PC-3 (cell line): ENCODE measurements around the gene DNAH9. TPM values are rescaled to one million over a fixed set of nuclear protein-coding genes. Genes with fewer than 3 reads are reported as not detected.

Source experiments
- ATAC-seq: fragments of 200-7000 bp; cut with Tn5 transposase; 2 replicates; pipeline ENCODE4 v1.9.1; 2020; ENCODE audit warnings: mild to moderate bottlenecking, moderate library complexity
- BruUV-seq: library from RNA; stranded (reverse); fragments of 400-500 nt; replicated peaks from 2 replicates; lab custom pipeline; 2021; lab: Mats Ljungman, UMichigan
- CTCF ChIA-PET: fragments of 300-600 bp; sonication (Branson Sonifier 250); formaldehyde crosslinking; loops from one replicate; lab custom pipeline; 2022; ENCODE audit warnings: antibody characterized with exemption; lab: Charles Lee
- POLR2A ChIA-PET: fragments of 300-600 bp; sonication (Branson Sonifier 250); formaldehyde crosslinking; loops from one replicate; lab custom pipeline; 2022; ENCODE audit warnings: antibody characterized with exemption; ENCODE audit not compliant: unreplicated experiment; lab: Charles Lee
- DNase-seq: peaks from one replicate; pipeline ENCODE4 v3.0.0-alpha.2; 2015
- H2AFZ ChIP-seq: fragments of 300-600 bp; sonication (generic); 2 replicates; pipeline ENCODE4 v1.6.0; 2016; ENCODE audit warnings: antibody characterized with exemption, low read length
- H3F3A ChIP-seq: fragments of 300-600 bp; sonication (generic); one replicate; pipeline ENCODE4 v1.6.0; 2017; ENCODE audit warnings: antibody characterized with exemption, low read length, control low read depth, mild to moderate bottlenecking; ENCODE audit not compliant: unreplicated experiment
- H3K27ac ChIP-seq: fragments of 300-600 bp; sonication (generic); 2 replicates; pipeline ENCODE4 v1.5.1; 2016; ENCODE audit warnings: mild to moderate bottlenecking, low read length
- H3K27me3 ChIP-seq: fragments of 300-600 bp; sonication (generic); 2 replicates; pipeline ENCODE4 v1.6.1; 2016; ENCODE audit warnings: low read length, mixed read lengths
- H3K36me3 ChIP-seq: fragments of 300-600 bp; sonication (generic); 2 replicates; pipeline ENCODE4 v1.6.1; 2016; ENCODE audit warnings: low read depth, mixed run types, low read length, mixed read lengths
- H3K4me1 ChIP-seq: fragments of 300-600 bp; sonication (generic); 2 replicates; pipeline ENCODE4 v1.5.1; 2016; ENCODE audit warnings: low read length; ENCODE audit not compliant: insufficient read depth
- H3K4me2 ChIP-seq: fragments of 300-600 bp; sonication (generic); 2 replicates; pipeline ENCODE4 v1.6.0; 2016; ENCODE audit warnings: low read length
- H3K4me3 ChIP-seq: fragments of 300-600 bp; sonication (generic); 2 replicates; pipeline ENCODE4 v1.5.1; 2016; ENCODE audit warnings: mild to moderate bottlenecking, low read length, mixed read lengths
- H3K79me2 ChIP-seq: fragments of 300-600 bp; sonication (generic); 2 replicates; pipeline ENCODE4 v1.6.1; 2017; ENCODE audit warnings: low read length, mixed read lengths
- H3K9ac ChIP-seq: fragments of 300-600 bp; sonication (generic); 2 replicates; pipeline ENCODE4 v1.6.0; 2016; ENCODE audit warnings: mild to moderate bottlenecking, low read length
- H3K9me2 ChIP-seq: fragments of 300-600 bp; sonication (generic); replicated peaks from 2 replicates; pipeline ENCODE4 v1.6.1; 2016; ENCODE audit warnings: mixed run types, low read length, mixed read lengths
- H3K9me3 ChIP-seq: fragments of 300-600 bp; sonication (generic); 2 replicates; pipeline ENCODE4 v1.6.1; 2016; ENCODE audit warnings: low read length, mixed read lengths
- H4K20me1 ChIP-seq: fragments of 300-600 bp; sonication (generic); 2 replicates; pipeline ENCODE4 v1.6.1; 2016; ENCODE audit warnings: low read length, mixed read lengths
- EZH2 ChIP-seq: fragments of 300-600 bp; sonication (generic); IDR thresholded peaks from one replicate; pipeline ENCODE4 v1.6.1; 2017; ENCODE audit warnings: antibody characterized with exemption, mild to moderate bottlenecking, low read length; ENCODE audit not compliant: unreplicated experiment
- EZH2phosphoT487 ChIP-seq: fragments of 300-600 bp; sonication (generic); IDR thresholded peaks from 2 replicates; pipeline ENCODE4 v1.6.1; 2018; ENCODE audit warnings: mild to moderate bottlenecking, antibody characterized with exemption, low read length, borderline replicate concordance
- intact Hi-C: fragments of 100-400 bp; cut with micrococcal nuclease; formaldehyde crosslinking; loops from 2 replicates; pipeline ENCODE4 v1.9.0; 2023
- total RNA-seq: library from RNA; depleted of rRNA; stranded (reverse); fragments of >200 nt; gene quantifications from 2 replicates; pipeline ENCODE4 v1.2.3, GENCODE V29; 2014
- TF ChIP-seq, protein P1 (sequence below): fragments of 300-600 bp; sonication (generic); conservative IDR thresholded peaks from 2 replicates; pipeline ENCODE4 v1.5.1; 2017; ENCODE audit warnings: antibody characterized with exemption, low read depth, mild to moderate bottlenecking, low read length

DNAH9 gene
- total RNA-seq, 1 experiment from 2014 or later: 0.11 TPM

DNA sequence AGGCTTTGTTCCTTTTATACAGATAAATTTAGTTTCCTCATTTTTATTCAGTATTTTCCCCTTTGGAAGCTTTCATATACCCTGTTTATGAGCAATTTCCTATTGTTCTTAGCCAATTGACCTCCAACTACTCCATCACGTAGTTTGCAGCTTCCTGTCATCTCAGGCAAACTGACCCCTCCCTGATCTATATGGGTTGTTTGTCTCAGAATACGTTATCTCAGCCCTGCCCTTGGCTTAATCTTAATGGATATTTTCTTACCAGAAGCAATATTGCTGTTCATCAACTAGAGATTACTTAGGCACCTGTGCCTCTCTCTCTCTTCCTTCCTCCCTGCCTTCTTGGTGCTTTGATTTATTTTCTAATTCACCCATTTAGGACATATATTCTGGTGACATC lies 317.8 kb downstream of the DNAH9 start:
- Histone ChIP-seq H3K4me2 (no peak overlapping the region), H3K36me3 (no peaks in the 10 kb centered on the region), H3K4me3 (no peak overlapping the region), H3K9me2 (no peaks in the 10 kb centered on the region), H4K20me1 (no peaks in the 10 kb centered on the region), H3K79me2 (no peaks in the 10 kb centered on the region), H3F3A (no peaks in the 10 kb centered on the region), H3K9me3 (no peaks in the 10 kb centered on the region), H3K4me1 (no peaks in the 10 kb centered on the region), H3K27ac (no peak overlapping the region), H3K9ac (no peak overlapping the region), H3K27me3 (peaks cover 9% of the 10 kb centered on the region; the same call in 1 of the 2 replicates), H2AFZ (no peak overlapping the region)
- no TSS peak for BruUV-seq
- TF ChIP-seq, protein P1, sequence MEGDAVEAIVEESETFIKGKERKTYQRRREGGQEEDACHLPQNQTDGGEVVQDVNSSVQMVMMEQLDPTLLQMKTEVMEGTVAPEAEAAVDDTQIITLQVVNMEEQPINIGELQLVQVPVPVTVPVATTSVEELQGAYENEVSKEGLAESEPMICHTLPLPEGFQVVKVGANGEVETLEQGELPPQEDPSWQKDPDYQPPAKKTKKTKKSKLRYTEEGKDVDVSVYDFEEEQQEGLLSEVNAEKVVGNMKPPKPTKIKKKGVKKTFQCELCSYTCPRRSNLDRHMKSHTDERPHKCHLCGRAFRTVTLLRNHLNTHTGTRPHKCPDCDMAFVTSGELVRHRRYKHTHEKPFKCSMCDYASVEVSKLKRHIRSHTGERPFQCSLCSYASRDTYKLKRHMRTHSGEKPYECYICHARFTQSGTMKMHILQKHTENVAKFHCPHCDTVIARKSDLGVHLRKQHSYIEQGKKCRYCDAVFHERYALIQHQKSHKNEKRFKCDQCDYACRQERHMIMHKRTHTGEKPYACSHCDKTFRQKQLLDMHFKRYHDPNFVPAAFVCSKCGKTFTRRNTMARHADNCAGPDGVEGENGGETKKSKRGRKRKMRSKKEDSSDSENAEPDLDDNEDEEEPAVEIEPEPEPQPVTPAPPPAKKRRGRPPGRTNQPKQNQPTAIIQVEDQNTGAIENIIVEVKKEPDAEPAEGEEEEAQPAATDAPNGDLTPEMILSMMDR: no peak
- TF ChIP-seq EZH2phosphoT487 (no peak), EZH2 (no peak)
- CTCF ChIA-PET: no interaction called here
- DNase-seq (no peak), ATAC-seq (no peak)
- POLR2A ChIA-PET: no interaction called here
- intact Hi-C loops: no loop called here

DNA sequence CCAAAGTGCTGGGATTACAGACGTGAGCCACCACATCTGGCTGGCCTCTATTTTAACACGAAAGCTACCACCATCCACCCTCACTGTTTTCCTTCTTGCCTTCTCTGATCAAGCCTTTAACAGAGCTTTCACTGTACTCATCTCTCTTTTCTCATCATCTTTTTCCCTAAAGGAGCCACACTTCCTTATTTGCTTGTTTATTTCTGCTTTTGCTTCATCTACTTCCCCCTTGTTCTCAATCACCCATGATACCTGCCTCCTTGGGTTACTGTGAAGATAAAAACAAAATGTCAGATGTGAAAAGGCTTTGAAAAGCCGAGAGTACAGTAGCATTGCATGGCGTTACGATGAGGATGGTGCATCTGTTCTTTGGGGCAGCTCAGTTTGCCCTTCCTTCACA lies 319.1 kb downstream of the DNAH9 start:
- no peak overlapping the region for H3K9ac ChIP-seq
- H3K79me2 ChIP-seq: no peaks in the 10 kb centered on the region
- H3K36me3 ChIP-seq: no peaks in the 10 kb centered on the region
- no peaks in the 10 kb centered on the region for H4K20me1 ChIP-seq
- H3K9me3 ChIP-seq: no peaks in the 10 kb centered on the region
- DNase-seq (no peak), ATAC-seq (no peak)
- ChIA-PET POLR2A (no interaction called here), CTCF (no interaction called here)
- peaks cover 9% of the 10 kb centered on the region; the same call in 1 of the 2 replicates for H3K27me3 ChIP-seq
- H3K4me3 ChIP-seq: no peak overlapping the region
- no peak overlapping the region for H3K4me2 ChIP-seq
- TF ChIP-seq EZH2phosphoT487 (no peak), EZH2 (no peak)
- TF ChIP-seq, protein P1: no peak
- no peak overlapping the region for H2AFZ ChIP-seq
- intact Hi-C loops: no loop called here
- H3K27ac ChIP-seq: no peak overlapping the region
- no TSS peak for BruUV-seq
- H3K9me2 ChIP-seq: no peaks in the 10 kb centered on the region
- no peaks in the 10 kb centered on the region for H3F3A ChIP-seq
- H3K4me1 ChIP-seq: no peaks in the 10 kb centered on the region

DNA sequence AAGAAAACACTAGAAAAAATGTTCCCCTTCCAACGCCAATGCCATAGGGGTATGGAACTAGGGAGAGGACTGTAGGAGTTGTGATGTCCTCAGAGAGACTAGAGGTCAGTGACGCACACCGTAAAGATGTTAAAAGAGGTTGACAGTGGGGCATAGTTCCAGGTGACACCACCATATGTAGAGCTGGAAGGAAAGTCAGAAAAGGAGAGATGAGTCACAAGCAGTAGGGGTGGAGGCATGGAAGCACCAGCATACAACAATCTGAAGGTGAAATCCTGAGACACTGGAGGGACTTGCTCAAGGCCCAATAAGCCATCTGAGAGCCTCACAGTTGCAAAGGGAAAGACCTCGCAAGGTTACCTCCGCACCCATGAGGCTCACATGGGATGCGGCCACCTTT lies 323.0 kb downstream of the DNAH9 start:
- Histone ChIP-seq H3K4me1 (no peaks in the 10 kb centered on the region), H3K79me2 (no peaks in the 10 kb centered on the region), H3K4me2 (no peak overlapping the region), H3F3A (no peaks in the 10 kb centered on the region), H3K9ac (no peak overlapping the region), H3K27me3 (peaks cover 9% of the 10 kb centered on the region; the same call in 1 of the 2 replicates), H4K20me1 (no peaks in the 10 kb centered on the region), H3K9me2 (no peaks in the 10 kb centered on the region), H2AFZ (no peak overlapping the region), H3K9me3 (no peaks in the 10 kb centered on the region), H3K4me3 (no peak overlapping the region), H3K36me3 (no peaks in the 10 kb centered on the region), H3K27ac (no peak overlapping the region)
- DNase-seq (no peak), ATAC-seq (no peak)
- ChIA-PET POLR2A (no interaction called here), CTCF (no interaction called here)
- BruUV-seq: no TSS peak
- intact Hi-C loops: no loop called here
- TF ChIP-seq EZH2phosphoT487: no peak
- TF ChIP-seq EZH2: no peak
